A673 (cell line): ENCODE data around the gene PYGM. TPM values are rescaled to one million over a fixed set of nuclear protein-coding genes. Genes with fewer than 3 reads are reported as not detected.

Experiments
- BruUV-seq: library from RNA; stranded (reverse); fragments of 400-500 nt; replicated peaks from 2 replicates; lab custom pipeline; 2021; lab: Mats Ljungman, UMichigan
- CTCF ChIA-PET: fragments of 300-600 bp; sonication (Branson Sonifier 250); formaldehyde crosslinking; loops from one replicate; lab custom pipeline; 2022; ENCODE audit warnings: antibody characterized with exemption; lab: Charles Lee
- POLR2A ChIA-PET: fragments of 300-600 bp; sonication (Branson Sonifier 250); formaldehyde crosslinking; loops from one replicate; lab custom pipeline; 2022; ENCODE audit warnings: antibody characterized with exemption; ENCODE audit not compliant: low non-redundant PET; lab: Charles Lee
- DNase-seq: peaks from one replicate; pipeline ENCODE4 v3.0.0-alpha.2; 2015; ENCODE audit warnings: low spot score
- H3K27ac ChIP-seq: fragments of 200-600 bp; sonication (generic); 2 replicates; pipeline ENCODE4 v1.5.1; 2016; ENCODE audit warnings: mixed run types, low read depth, mild to moderate bottlenecking, mixed read lengths, antibody characterized with exemption, low read length; ENCODE audit not compliant: poor library complexity, severe bottlenecking
- H3K27me3 ChIP-seq: fragments of 200-600 bp; sonication (generic); replicated peaks from 2 replicates; pipeline ENCODE4 v1.6.1; 2017; ENCODE audit warnings: mixed run types, low read depth, mild to moderate bottlenecking, mixed read lengths, antibody characterized with exemption, low read length; ENCODE audit not compliant: insufficient read depth, poor library complexity
- H3K36me3 ChIP-seq: fragments of 200-600 bp; sonication (generic); 2 replicates; pipeline ENCODE4 v1.6.1; 2016; ENCODE audit warnings: mixed run types, mild to moderate bottlenecking, mixed read lengths, antibody characterized with exemption, low read length; ENCODE audit not compliant: insufficient read depth, poor library complexity, severe bottlenecking
- H3K4me1 ChIP-seq: fragments of 200-600 bp; sonication (generic); 2 replicates; pipeline ENCODE4 v1.6.1; 2017; ENCODE audit warnings: mixed run types, mild to moderate bottlenecking, mixed read lengths, antibody characterized with exemption, low read length; ENCODE audit not compliant: insufficient read depth, poor library complexity, severe bottlenecking
- H3K4me3 ChIP-seq: fragments of 200-600 bp; sonication (generic); 2 replicates; pipeline ENCODE4 v1.5.1; 2016; ENCODE audit warnings: low read depth, mixed run types, mild to moderate bottlenecking, mixed read lengths, low read length; ENCODE audit not compliant: poor library complexity, severe bottlenecking
- H3K9me3 ChIP-seq: fragments of 200-600 bp; sonication (generic); 2 replicates; pipeline ENCODE4 v1.6.1; 2016; ENCODE audit warnings: mixed run types, low read depth, mild to moderate bottlenecking, mixed read lengths, antibody characterized with exemption, low read length; ENCODE audit not compliant: poor library complexity, severe bottlenecking
- CTCF ChIP-seq: fragments of 300-800, 200-600 bp; sonication (generic); conservative IDR thresholded peaks from 2 replicates; pipeline ENCODE4 v1.5.1; 2017; ENCODE audit warnings: low read depth, mild to moderate bottlenecking, antibody characterized with exemption, low read length, moderate library complexity, mixed read lengths
- EZH2 ChIP-seq: fragments of 200-600 bp; sonication (generic); IDR thresholded peaks from 2 replicates; pipeline ENCODE4 v1.6.1; 2017; ENCODE audit warnings: borderline replicate concordance, low read depth, mild to moderate bottlenecking, mixed read lengths, antibody characterized with exemption, low read length; ENCODE audit not compliant: poor library complexity, severe bottlenecking
- intact Hi-C: fragments of 100-400 bp; cut with micrococcal nuclease; formaldehyde crosslinking; loops from one replicate; pipeline ENCODE4 v1.10.0; 2022; ENCODE audit not compliant: unreplicated experiment
- total RNA-seq: library from RNA; stranded (reverse); gene quantifications from 2 replicates; pipeline ENCODE4 v1.2.3, GENCODE V29; 2021

Gene PYGM
- total RNA-seq, 1 experiment from 2014 or later = 2.4 TPM

- H3K4me3 ChIP-seq = peak within 1 kb of the TSS; percentile 80
- peaks cover 21% of the 10 kb centered on the region for H3K4me1 ChIP-seq
- H3K27me3 ChIP-seq = no peaks in the 10 kb centered on the region
- intact Hi-C loops = loop anchor here (2.0 to 5.0 kb wide), 2 partner anchors 66 to 1079 kb away; partner anchors contain the start of genes CDC42BPG and CFL1
- ChIA-PET POLR2A (interaction anchor here (0.6 to 0.9 kb wide), 5 partner anchors 10 to 1937 kb away, joined by 3 to 4 read pairs (median 3); partner anchors contain the start of gene PPP2R5B), CTCF (interaction anchor here (0.5 to 1.0 kb wide), 4 partner anchors 10 to 109 kb away, joined by 3 to 6 read pairs (median 3); no protein-coding TSS in a partner anchor)
- peak within 1 kb of the TSS; percentile 99 for H3K27ac ChIP-seq
- no TSS peak for BruUV-seq
- peak; percentile 100 for DNase-seq
- peaks cover 39% of the 10 kb centered on the region for H3K36me3 ChIP-seq
- TF ChIP-seq EZH2 (no peak), CTCF (0 out of 2 replicates have a peak, but pooled peaks have one; percentile 10)
- H3K9me3 ChIP-seq = no peaks in the 10 kb centered on the region
Observed at GRCh38 chr11:64778473-64779298, 18.9 kb upstream of the PYGM start, which contains the start of gene SF1. TSS of gene SF1 (minus strand) at chr11:64778542. CDS start at chr11:64778392, 150 bp downstream.

- CTCF ChIA-PET = interaction anchor here (0.5 to 1.0 kb wide), 4 partner anchors 10 to 110 kb away, joined by 3 to 6 read pairs (median 3); no protein-coding TSS in a partner anchor
Observed at GRCh38 chr11:64778223-64778472, 18.4 kb upstream of the PYGM start.

More at GRCh38 chr11:64778223-64778472, 18.4 kb upstream of the PYGM start:
- H3K4me1 ChIP-seq = peaks cover 25% of the 10 kb centered on the region
- POLR2A ChIA-PET = interaction anchor here (0.8 to 0.9 kb wide), 2 partner anchors 10 to 90 kb away, joined by 4 read pairs; no protein-coding TSS in a partner anchor
- DNase-seq = no peak
- no peak for TF ChIP-seq CTCF
- TF ChIP-seq EZH2 = no peak
- no TSS peak for BruUV-seq
- H3K9me3 ChIP-seq = no peaks in the 10 kb centered on the region
- peak overlapping the region; percentile 80 for H3K4me3 ChIP-seq
- intact Hi-C loops = loop anchor here (2.0 to 5.0 kb wide), 2 partner anchors 67 to 1079 kb away; partner anchors contain the start of genes CDC42BPG and CFL1
- H3K27ac ChIP-seq = peak overlapping the region; percentile 99
- no peaks in the 10 kb centered on the region for H3K27me3 ChIP-seq
- H3K36me3 ChIP-seq = peaks cover 44% of the 10 kb centered on the region
